GM21390 (cell line): Measurements from ENCODE around the gene CDC42EP1.
"Not testable (repeated sequence)": the region's sequence is repeated elsewhere in the genome, so short reads cannot be mapped to it uniquely, and the experiment has no call there.

ENCODE experiments used
- ATAC-seq: cut with Tn5 transposase; IDR thresholded peaks from one replicate; pipeline ENCODE4 v1.9.1; 2021; ENCODE audit not compliant: unreplicated experiment

Gene CDC42EP1

GRCh38 chr22:37575490-37576003, 15.3 kb downstream of the CDC42EP1 start:
- no peak for ATAC-seq

DNA sequence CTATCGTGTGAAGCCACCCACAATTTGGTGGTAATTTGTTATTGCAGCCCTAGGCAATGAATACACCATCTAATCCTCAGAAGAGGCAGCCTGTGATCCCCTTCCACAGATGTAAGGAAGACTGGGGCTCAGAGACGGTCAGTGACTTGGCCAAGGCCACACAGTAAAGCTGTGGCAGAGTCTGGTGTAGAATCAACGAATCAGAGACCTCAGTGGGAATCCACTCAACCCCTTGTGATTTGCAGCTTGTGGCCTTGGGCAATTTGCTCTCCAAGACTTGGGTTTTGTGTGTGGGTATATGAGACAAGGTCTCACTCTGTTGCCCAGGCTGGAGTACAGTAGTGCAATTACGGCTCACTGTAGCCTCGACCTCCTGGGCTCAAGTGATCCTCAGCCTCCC, 17.7 kb downstream of the CDC42EP1 start:
- ATAC-seq: no peak

GRCh38 chr22:37581504-37581903, 21.2 kb downstream of the CDC42EP1 start:
- no peak for ATAC-seq

GRCh38 chr22:37582526-37582925, 22.2 kb downstream of the CDC42EP1 start:
- no peak for ATAC-seq

GRCh38 chr22:37588546-37589215, 28.4 kb downstream of the CDC42EP1 start:
- no peak for ATAC-seq

GRCh38 chr22:37589636-37590035, 29.4 kb downstream of the CDC42EP1 start:
- no peak for ATAC-seq

DNA sequence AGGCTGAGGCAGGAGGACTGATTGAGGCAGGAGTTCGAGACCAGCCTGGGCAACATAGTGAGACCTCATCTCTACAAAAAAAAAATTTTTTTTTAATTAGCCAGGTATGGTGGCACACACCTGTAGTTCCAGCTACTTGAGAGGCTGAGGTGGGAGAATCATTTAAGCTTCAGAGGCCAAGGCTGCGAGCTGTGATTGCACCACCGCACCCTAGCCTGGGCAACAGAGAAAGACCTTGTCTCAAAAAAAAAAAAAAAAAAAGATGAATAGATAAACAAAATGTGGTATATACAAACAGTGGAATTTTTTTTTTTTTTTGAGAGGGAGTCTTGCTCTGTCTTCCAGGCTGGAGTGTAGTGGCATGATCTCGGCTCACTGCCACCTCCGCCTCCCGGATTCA, 30.8 kb downstream of the CDC42EP1 start:
- ATAC-seq: not testable (repeated sequence)

GRCh38 chr22:37591823-37592404, 31.6 kb downstream of the CDC42EP1 start:
- no peak for ATAC-seq

GRCh38 chr22:37594237-37594636, 34.0 kb downstream of the CDC42EP1 start:
- no peak for ATAC-seq

GRCh38 chr22:37599153-37599552, 38.9 kb downstream of the CDC42EP1 start:
- no peak for ATAC-seq

- ATAC-seq: no peak
Observed at GRCh38 chr22:37601203-37601539, 40.9 kb downstream of the CDC42EP1 start.

DNA sequence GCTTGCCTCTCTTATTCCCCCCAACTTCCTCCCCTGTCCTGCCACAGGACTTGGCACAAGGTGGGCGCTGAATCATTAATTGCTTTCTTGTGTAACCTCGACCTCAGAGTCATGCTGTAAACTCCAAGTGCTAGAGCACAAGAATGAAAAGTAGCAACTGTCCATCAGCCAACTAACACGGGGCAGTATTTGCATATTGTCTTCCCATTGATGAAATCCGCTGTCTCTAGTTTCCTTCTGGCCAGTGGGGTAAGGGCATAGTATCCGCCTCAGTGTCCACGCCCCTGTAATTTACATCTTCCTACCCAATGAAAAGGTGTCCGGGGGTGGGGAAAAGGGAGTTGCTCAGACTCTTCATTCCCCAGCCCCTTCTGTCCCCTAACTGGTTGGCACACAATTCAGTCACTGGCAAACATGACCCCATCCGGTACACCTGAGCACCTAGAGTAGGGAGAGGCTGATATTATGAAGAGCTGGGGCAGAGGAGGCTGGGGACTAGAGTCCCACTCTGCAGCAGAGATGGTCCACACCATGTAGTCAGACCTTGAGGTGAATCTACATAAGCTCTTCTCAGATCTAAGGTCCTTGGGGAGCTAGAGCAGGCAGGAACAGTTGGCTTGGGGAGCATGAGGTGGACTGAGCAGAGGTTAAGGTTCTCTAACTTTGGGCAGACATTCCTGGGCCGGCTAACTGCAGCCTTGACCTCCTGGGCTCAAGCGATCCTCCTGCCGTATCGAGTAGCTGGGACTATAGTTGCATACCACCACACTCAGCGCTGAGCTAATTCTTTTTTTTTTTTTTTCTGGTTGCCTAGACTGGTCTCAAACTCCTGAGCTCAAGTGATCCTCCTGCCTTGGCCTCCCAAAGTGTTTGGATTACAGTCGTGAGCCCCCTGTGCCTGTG, 41.5 kb downstream of the CDC42EP1 start:
- ATAC-seq: no peak

DNA sequence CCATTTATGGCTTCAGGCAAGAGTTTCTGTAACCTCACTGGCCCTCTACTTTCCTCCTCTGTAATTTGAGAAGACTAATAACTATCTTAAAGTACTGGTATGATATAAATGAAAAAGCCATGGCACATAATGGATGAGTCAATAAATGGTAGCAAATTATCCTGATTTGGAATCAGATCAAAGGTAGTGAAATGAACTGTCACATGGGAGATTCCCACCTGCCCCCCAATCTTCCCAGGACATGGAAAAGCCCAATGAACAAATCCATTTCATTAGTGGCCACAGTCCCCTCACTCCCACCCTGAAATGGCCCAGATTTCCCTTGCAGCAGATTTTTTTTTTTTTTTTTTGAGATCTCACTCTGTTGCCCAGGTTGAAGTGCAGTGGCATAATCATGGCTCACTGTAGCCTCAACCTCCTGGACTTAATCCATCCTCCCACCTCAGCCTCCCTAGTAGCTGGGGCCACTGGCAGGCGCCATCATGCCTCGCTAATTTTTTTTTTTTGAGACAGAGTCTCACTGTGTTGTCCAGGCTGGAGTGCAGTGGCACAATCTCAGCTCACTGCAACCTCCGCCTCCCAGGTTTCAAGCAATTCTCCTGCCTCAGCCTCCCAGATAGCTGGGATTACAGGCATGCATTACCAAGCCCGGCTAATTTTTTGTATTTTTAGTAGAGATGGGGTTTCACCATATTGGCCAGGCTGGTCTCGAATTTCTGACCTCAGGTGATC, 42.4 kb downstream of the CDC42EP1 start:
- ATAC-seq: not testable (repeated sequence)

GRCh38 chr22:37604074-37604473, 43.8 kb downstream of the CDC42EP1 start:
- no peak for ATAC-seq

DNA sequence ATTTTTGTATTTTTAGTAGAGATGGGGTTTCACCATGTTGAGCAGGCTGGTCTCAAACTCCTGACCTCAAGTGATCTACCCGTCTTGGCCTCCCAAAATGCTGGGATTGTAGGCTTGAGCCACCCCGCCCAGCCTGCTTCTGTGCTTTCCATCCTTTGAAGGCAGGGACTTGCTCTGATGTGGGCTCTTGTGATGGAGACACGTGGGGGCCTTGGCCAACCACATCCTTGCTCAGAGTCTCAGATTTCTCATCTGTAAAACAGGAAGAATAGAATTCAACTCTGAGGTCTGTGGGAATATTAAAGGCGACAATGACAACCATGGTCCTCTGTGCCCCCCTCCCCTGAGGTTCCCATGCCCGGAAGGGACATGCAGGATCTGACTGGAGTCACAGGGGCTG, 44.6 kb downstream of the CDC42EP1 start:
- ATAC-seq: no peak

GRCh38 chr22:37607010-37607934, 47.0 kb downstream of the CDC42EP1 start:
- ATAC-seq: no peak

GRCh38 chr22:37607935-37608476, 47.7 kb downstream of the CDC42EP1 start:
- ATAC-seq: peak; percentile 1

- peak; percentile 61 for ATAC-seq
Observed at GRCh38 chr22:37608477-37609239, 48.4 kb downstream of the CDC42EP1 start, which contains the start of gene GGA1. TSS of gene GGA1 (plus strand) at chr22:37608834. CDS start at chr22:37608861, 27 bp downstream.
